ENCODE measurements around the gene KCNQ5. TPM values are rescaled to one million over a fixed set of nuclear protein-coding genes. Genes with fewer than 3 reads are reported as not detected.

Gene KCNQ5
- total RNA-seq, 4 donors from 2014 or later: 0.14 to 1.2 (median 0.48) TPM; not detected in 1

- TF ChIP-seq POLR2A (IDR thresholded peaks at IDR 0.05) (no peak), EP300 (IDR thresholded peaks at IDR 0.05; ENCODE audit: low read depth) (no peak), POLR2AphosphoS5 (IDR thresholded peaks at IDR 0.05) (no peak), CTCF (IDR thresholded peaks at IDR 0.05) (no peak)
- DNase-seq: no peak
- H3K4me3 ChIP-seq: no peak overlapping the region
- H3K36me3 ChIP-seq: no peaks in the 10 kb centered on the region
- 48 to 58% methylated on average over 2 of the region's 2 CpGs for WGBS, 2 donors (ENCODE audit: low coverage in 1 of 2)
- intact Hi-C loops (cut with DNase I; ENCODE audit: low total_unique reads) (no loop called here), in situ Hi-C loops (cut with MboI; ENCODE audit: low pct_ligation_motif_present in 1 of 4, low pct_unique_long_range_greater_than_20kb in 1 of 4, low sequenced_read_pairs in 3 of 4) (no loop called here)
- H3K27ac ChIP-seq: no peak overlapping the region
- no peaks in the 10 kb centered on the region for H3K4me1 ChIP-seq
- H3K27me3 ChIP-seq: no peaks in the 10 kb centered on the region
- no peaks in the 10 kb centered on the region for H3K9me3 ChIP-seq
These were observed 384.3 kb downstream of the KCNQ5 start for GRCh38 chr6:73006146-73006545.

DNA sequence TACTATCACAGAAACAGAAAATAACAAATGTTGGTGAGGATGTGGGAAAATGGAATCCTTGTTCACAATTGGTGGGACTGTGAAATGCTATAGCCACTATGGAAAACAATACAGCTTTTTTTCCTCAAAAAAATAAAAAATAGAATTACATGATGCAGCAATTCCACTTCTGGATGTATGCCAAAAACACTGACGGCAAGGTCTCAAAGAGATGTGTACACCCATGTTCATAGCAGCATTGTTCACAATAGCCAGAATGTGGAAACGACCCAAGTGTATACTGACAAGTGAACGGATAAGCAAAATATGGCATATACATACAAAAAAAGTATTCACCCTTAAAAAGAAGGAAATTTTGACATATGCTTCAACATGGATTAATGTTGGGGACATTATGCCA lies 390.1 kb downstream of the KCNQ5 start:
- 63 to 67% methylated on average over 3 of the region's 3 CpGs for WGBS, 2 donors (ENCODE audit: low coverage in 1 of 2)
- TF ChIP-seq EP300 (IDR thresholded peaks at IDR 0.05; ENCODE audit: low read depth) (no peak), CTCF (IDR thresholded peaks at IDR 0.05) (no peak), POLR2AphosphoS5 (IDR thresholded peaks at IDR 0.05) (no peak), POLR2A (IDR thresholded peaks at IDR 0.05) (no peak)
- in situ Hi-C loops (cut with MboI; ENCODE audit: low pct_ligation_motif_present in 1 of 4, low pct_unique_long_range_greater_than_20kb in 1 of 4, low sequenced_read_pairs in 3 of 4) (no loop called here), intact Hi-C loops (cut with DNase I; ENCODE audit: low total_unique reads) (no loop called here)
- Histone ChIP-seq H3K27ac (no peak overlapping the region), H3K27me3 (no peaks in the 10 kb centered on the region), H3K4me3 (no peak overlapping the region), H3K36me3 (no peaks in the 10 kb centered on the region), H3K4me1 (no peaks in the 10 kb centered on the region), H3K9me3 (no peaks in the 10 kb centered on the region)
- DNase-seq: no peak

DNA sequence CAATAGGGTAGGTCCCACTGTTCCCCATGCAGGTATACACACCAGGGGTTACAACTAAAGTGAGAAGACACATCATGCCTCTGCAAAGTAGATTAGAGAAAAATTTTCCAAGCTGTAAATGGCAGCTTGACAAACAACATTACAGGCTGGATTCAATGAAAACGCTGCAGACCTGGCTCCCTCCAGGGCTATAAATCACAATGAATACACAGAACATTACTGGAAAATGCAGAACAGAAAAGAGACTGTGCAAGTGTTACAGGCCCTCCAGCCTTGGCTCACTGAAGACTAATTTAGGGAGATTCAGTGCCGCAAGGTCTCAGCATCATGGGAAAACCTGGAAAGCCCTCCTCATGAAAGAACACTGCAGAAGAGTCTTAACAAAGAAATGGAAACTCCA lies 395.6 kb downstream of the KCNQ5 start:
- H3K36me3 ChIP-seq: no peaks in the 10 kb centered on the region
- H3K27ac ChIP-seq: no peak overlapping the region
- H3K9me3 ChIP-seq: no peaks in the 10 kb centered on the region
- no peak for DNase-seq
- 9 to 32% methylated on average over 1 to 2 of the region's 2 CpGs for WGBS, 2 donors (ENCODE audit: low coverage in 1 of 2)
- no peak for TF ChIP-seq CTCF (IDR thresholded peaks at IDR 0.05)
- in situ Hi-C loops (cut with MboI; ENCODE audit: low pct_ligation_motif_present in 1 of 4, low pct_unique_long_range_greater_than_20kb in 1 of 4, low sequenced_read_pairs in 3 of 4): no loop called here
- intact Hi-C loops (cut with DNase I; ENCODE audit: low total_unique reads): no loop called here
- H3K4me1 ChIP-seq: no peaks in the 10 kb centered on the region
- H3K27me3 ChIP-seq: no peaks in the 10 kb centered on the region
- no peak overlapping the region for H3K4me3 ChIP-seq

- Histone ChIP-seq H3K27ac (no peak overlapping the region), H3K36me3 (no peaks in the 10 kb centered on the region), H3K9me3 (no peaks in the 10 kb centered on the region), H3K4me3 (no peak overlapping the region), H3K4me1 (no peaks in the 10 kb centered on the region), H3K27me3 (no peaks in the 10 kb centered on the region)
- 56 to 82% methylated on average over 1 of the region's 1 CpG for WGBS, 2 donors (ENCODE audit: low coverage in 1 of 2)
- in situ Hi-C loops (cut with MboI; ENCODE audit: low pct_ligation_motif_present in 1 of 4, low pct_unique_long_range_greater_than_20kb in 1 of 4, low sequenced_read_pairs in 3 of 4): no loop called here
- no peak for DNase-seq
- intact Hi-C loops (cut with DNase I; ENCODE audit: low total_unique reads): no loop called here
- no peak for TF ChIP-seq EP300 (IDR thresholded peaks at IDR 0.05; ENCODE audit: low read depth)
- TF ChIP-seq POLR2AphosphoS5 (IDR thresholded peaks at IDR 0.05): no peak
- no peak for TF ChIP-seq CTCF (IDR thresholded peaks at IDR 0.05)
These were observed 402.7 kb downstream of the KCNQ5 start for GRCh38 chr6:73024598-73024997.

All from transverse colon (tissue), 4 donors.